Loucy (cell line): ENCODE data around the gene USP34.

Experiments
- H2AFZ ChIP-seq: fragments of 200-600 bp; sonication (generic); 2 replicates; pipeline ENCODE4 v1.6.0; 2016; ENCODE audit warnings: antibody characterized with exemption, mild to moderate bottlenecking, low read length, moderate library complexity
- H3F3A ChIP-seq: fragments of 200-600 bp; 2 replicates; pipeline ENCODE4 v1.6.0; 2016; ENCODE audit warnings: antibody characterized with exemption, low read depth, mild to moderate bottlenecking
- H3K27me3 ChIP-seq: fragments of 200-600 bp; sonication (generic); 2 replicates; pipeline ENCODE4 v1.6.1; 2014; ENCODE audit warnings: low read length, mild to moderate bottlenecking; ENCODE audit not compliant: insufficient read depth, poor library complexity, severe bottlenecking
- H3K36me3 ChIP-seq: fragments of 200-600 bp; sonication (generic); 2 replicates; pipeline ENCODE4 v1.6.1; 2016; ENCODE audit warnings: low read length; ENCODE audit not compliant: insufficient read depth
- H3K4me1 ChIP-seq: fragments of 200-600 bp; sonication (generic); 2 replicates; pipeline ENCODE4 v1.5.1; 2014; ENCODE audit warnings: low read length, mild to moderate bottlenecking; ENCODE audit not compliant: insufficient read depth, poor library complexity, severe bottlenecking
- H3K4me2 ChIP-seq: fragments of 200-600 bp; sonication (generic); 2 replicates; pipeline ENCODE4 v1.6.0; 2014; ENCODE audit warnings: antibody characterized with exemption, low read length, low read depth, mild to moderate bottlenecking; ENCODE audit not compliant: poor library complexity, severe bottlenecking
- H3K4me3 ChIP-seq: fragments of 200-600 bp; sonication (generic); 2 replicates; pipeline ENCODE4 v1.5.1; 2014; ENCODE audit warnings: low read length, mild to moderate bottlenecking, mixed read lengths; ENCODE audit not compliant: poor library complexity, severe bottlenecking
- H3K79me2 ChIP-seq: fragments of 200-600 bp; sonication (generic); 2 replicates; pipeline ENCODE4 v1.6.1; 2014; ENCODE audit warnings: low read length; ENCODE audit not compliant: insufficient read depth
- H3K9ac ChIP-seq: fragments of 200-600 bp; sonication (generic); 2 replicates; pipeline ENCODE4 v1.6.0; 2014; ENCODE audit warnings: mild to moderate bottlenecking, low read depth, low read length, moderate library complexity; ENCODE audit not compliant: poor library complexity, severe bottlenecking
- H3K9me2 ChIP-seq: fragments of 200-600 bp; sonication (generic); replicated peaks from 2 replicates; pipeline ENCODE4 v1.6.1; 2016; ENCODE audit warnings: low read depth, low read length, mixed read lengths
- H3K9me3 ChIP-seq: fragments of 200-600 bp; sonication (generic); 2 replicates; pipeline ENCODE4 v1.6.1; 2014; ENCODE audit warnings: mild to moderate bottlenecking, antibody characterized with exemption, low read length, low read depth; ENCODE audit not compliant: insufficient read depth
- H4K20me1 ChIP-seq: fragments of 200-600 bp; sonication (generic); 2 replicates; pipeline ENCODE4 v1.6.0; 2014; ENCODE audit warnings: antibody characterized with exemption, low read length, mild to moderate bottlenecking; ENCODE audit not compliant: insufficient read depth, poor library complexity, severe bottlenecking
- EZH2phosphoT487 ChIP-seq: fragments of 200-600 bp; IDR thresholded peaks from 2 replicates; pipeline ENCODE4 v1.6.1; 2018; ENCODE audit warnings: antibody characterized with exemption, mild to moderate bottlenecking, moderate library complexity, borderline replicate concordance
- TF ChIP-seq, protein P1 (sequence below): fragments of 200-600 bp; sonication (generic); conservative IDR thresholded peaks from 2 replicates; pipeline ENCODE4 v1.5.1; 2014; ENCODE audit warnings: mild to moderate bottlenecking, antibody characterized with exemption, low read length

USP34 gene

DNA sequence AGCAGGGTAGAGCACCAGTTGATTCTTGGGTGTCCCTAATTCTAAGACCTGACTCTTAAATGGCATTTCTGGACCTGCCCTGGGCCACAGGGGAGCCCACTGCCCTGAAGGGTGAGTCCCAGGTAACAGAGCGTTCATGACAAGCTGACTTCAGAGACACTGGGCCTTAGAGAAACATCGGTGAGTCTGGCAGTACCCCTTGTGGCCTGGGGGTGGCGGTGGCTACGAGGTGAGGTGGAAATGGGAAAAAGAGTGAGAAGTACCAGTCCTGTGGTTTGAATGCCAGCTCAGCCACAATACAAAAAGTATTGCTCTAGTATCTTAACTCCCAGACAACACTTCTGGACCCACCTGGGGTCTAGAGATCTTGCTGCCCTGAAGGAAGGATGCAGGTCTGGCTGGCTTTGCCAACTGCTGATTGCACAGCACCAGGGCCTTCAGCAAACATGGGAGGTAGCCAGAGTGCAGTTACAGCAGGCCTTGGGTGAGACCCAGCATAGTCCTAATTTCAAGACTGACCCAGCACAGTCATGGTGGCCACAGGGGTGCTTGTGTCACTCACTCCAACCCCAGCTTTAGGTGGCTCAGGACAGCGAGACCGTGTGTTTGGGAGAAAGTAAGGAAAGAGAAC lies 44.5 kb downstream of the USP34 start:
- H3K9ac ChIP-seq, result no peak overlapping the region

DNA sequence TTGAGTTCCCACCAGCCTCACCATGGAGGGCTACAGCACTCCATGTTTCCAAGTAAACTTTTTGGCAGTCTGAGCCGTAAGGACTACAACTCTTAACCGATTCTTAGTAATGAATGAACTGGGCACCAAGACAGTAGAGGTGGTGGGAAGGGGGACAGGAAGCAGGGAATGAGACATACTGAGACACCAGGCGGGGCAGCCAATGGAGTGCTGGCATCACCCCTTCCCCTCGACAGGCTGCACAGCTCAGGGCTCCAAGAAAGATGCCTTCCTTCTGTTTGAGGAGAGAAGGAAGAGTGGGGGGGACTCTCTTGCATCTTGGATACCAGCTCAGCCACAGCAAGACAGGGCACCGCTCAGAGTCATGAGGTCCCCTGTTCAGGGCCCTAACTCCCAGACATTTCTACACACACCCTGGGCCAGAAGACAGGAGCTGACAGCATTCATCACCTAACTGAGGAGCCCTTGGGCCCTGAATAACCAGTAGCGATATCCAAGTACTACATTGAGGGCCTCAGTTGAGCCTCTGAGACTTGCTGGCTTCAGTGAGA lies 45.2 kb downstream of the USP34 start:
- Histone ChIP-seq H3K9ac (no peak overlapping the region), H3K9me3 (no peaks in the 10 kb centered on the region), H3K4me1 (peaks cover 22% of the 10 kb centered on the region), H2AFZ (no peak overlapping the region), H3K27me3 (no peaks in the 10 kb centered on the region), H3K4me3 (no peak overlapping the region), H3K36me3 (no peaks in the 10 kb centered on the region), H3K9me2 (no peaks in the 10 kb centered on the region), H3F3A (no peaks in the 10 kb centered on the region), H3K79me2 (peaks cover 98% of the 10 kb centered on the region), H3K4me2 (no peak overlapping the region), H4K20me1 (peaks cover 78% of the 10 kb centered on the region)
- no peak for TF ChIP-seq EZH2phosphoT487
- TF ChIP-seq, protein P1, sequence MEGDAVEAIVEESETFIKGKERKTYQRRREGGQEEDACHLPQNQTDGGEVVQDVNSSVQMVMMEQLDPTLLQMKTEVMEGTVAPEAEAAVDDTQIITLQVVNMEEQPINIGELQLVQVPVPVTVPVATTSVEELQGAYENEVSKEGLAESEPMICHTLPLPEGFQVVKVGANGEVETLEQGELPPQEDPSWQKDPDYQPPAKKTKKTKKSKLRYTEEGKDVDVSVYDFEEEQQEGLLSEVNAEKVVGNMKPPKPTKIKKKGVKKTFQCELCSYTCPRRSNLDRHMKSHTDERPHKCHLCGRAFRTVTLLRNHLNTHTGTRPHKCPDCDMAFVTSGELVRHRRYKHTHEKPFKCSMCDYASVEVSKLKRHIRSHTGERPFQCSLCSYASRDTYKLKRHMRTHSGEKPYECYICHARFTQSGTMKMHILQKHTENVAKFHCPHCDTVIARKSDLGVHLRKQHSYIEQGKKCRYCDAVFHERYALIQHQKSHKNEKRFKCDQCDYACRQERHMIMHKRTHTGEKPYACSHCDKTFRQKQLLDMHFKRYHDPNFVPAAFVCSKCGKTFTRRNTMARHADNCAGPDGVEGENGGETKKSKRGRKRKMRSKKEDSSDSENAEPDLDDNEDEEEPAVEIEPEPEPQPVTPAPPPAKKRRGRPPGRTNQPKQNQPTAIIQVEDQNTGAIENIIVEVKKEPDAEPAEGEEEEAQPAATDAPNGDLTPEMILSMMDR, result no peak

More for the DNA sequence above, 44.5 kb downstream of the USP34 start:
- TF ChIP-seq, protein P1, result peak; percentile 81
- TF ChIP-seq EZH2phosphoT487, result no peak
- Histone ChIP-seq H3K4me1 (peaks cover 22% of the 10 kb centered on the region), H3K4me2 (no peak overlapping the region), H2AFZ (no peak overlapping the region), H3K36me3 (no peaks in the 10 kb centered on the region), H4K20me1 (peaks cover 77% of the 10 kb centered on the region), H3K79me2 (peaks cover 98% of the 10 kb centered on the region), H3F3A (no peaks in the 10 kb centered on the region), H3K9me2 (no peaks in the 10 kb centered on the region), H3K27me3 (no peaks in the 10 kb centered on the region), H3K9me3 (no peaks in the 10 kb centered on the region), H3K4me3 (no peak overlapping the region)

DNA sequence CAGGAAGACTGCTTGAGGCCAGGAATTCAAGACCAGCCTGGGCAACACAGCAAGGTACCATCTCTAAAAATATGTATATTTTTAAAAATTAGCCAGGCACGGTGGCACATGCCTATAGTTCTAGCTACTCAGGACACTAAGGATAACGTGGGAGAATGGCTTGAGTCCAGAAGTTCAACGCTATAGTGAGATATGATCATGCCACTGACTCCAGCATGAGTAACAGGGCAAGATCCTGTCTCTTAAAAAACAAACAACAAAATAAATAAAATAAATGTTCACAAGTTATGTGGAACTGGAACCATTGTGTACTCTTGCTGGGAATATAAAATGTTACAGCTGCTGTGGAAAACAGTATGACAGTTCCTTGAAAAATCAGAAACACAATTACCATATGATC lies 47.2 kb downstream of the USP34 start:
- Histone ChIP-seq H3K79me2 (peaks cover 95% of the 10 kb centered on the region), H3K9me3 (no peaks in the 10 kb centered on the region), H4K20me1 (peaks cover 83% of the 10 kb centered on the region), H3K9ac (no peak overlapping the region), H3K36me3 (no peaks in the 10 kb centered on the region), H3K9me2 (no peaks in the 10 kb centered on the region), H3K4me3 (no peak overlapping the region), H3K27me3 (no peaks in the 10 kb centered on the region), H3K4me1 (peaks cover 30% of the 10 kb centered on the region), H3K4me2 (no peak overlapping the region), H2AFZ (no peak overlapping the region), H3F3A (no peaks in the 10 kb centered on the region)
- TF ChIP-seq EZH2phosphoT487, result no peak
- TF ChIP-seq, protein P1, result no peak
